ENCODE data around the gene SUCLG1.

- TF ChIP-seq POLR2A (IDR thresholded peaks at IDR 0.05; ENCODE audit: low read depth, low read length), result no peak
- TF ChIP-seq MXI1 (IDR thresholded peaks at IDR 0.05; ENCODE audit: low read depth, low read length), result no peak
- TF ChIP-seq POLR2AphosphoS5 (IDR thresholded peaks at IDR 0.05; ENCODE audit: low read length), result no peak
- no peak for TF ChIP-seq CTCF (IDR thresholded peaks at IDR 0.05 in 2 of 3, conservative IDR thresholded peaks at IDR 0.05 in 1 of 3; ENCODE audit: control insufficient read depth in 2 of 3, extremely low read depth in 1 of 3, insufficient read depth in 1 of 3, low read depth in 3 of 3, low read length in 3 of 3)
- no peak for TF ChIP-seq MYC (IDR thresholded peaks at IDR 0.05; ENCODE audit: insufficient read depth, insufficient read length, insufficient replicate concordance, low read length, severe bottlenecking)
- TF ChIP-seq HDAC2 (IDR thresholded peaks at IDR 0.05), result no peak
- TF ChIP-seq, protein P1, sequence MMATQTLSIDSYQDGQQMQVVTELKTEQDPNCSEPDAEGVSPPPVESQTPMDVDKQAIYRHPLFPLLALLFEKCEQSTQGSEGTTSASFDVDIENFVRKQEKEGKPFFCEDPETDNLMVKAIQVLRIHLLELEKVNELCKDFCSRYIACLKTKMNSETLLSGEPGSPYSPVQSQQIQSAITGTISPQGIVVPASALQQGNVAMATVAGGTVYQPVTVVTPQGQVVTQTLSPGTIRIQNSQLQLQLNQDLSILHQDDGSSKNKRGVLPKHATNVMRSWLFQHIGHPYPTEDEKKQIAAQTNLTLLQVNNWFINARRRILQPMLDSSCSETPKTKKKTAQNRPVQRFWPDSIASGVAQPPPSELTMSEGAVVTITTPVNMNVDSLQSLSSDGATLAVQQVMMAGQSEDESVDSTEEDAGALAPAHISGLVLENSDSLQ (IDR thresholded peaks at IDR 0.05), result no peak
- TF ChIP-seq EED (IDR thresholded peaks at IDR 0.05; ENCODE audit: low read depth), result no peak
- TF ChIP-seq SMARCA5 (IDR thresholded peaks at IDR 0.05), result no peak
- TF ChIP-seq, protein P2, sequence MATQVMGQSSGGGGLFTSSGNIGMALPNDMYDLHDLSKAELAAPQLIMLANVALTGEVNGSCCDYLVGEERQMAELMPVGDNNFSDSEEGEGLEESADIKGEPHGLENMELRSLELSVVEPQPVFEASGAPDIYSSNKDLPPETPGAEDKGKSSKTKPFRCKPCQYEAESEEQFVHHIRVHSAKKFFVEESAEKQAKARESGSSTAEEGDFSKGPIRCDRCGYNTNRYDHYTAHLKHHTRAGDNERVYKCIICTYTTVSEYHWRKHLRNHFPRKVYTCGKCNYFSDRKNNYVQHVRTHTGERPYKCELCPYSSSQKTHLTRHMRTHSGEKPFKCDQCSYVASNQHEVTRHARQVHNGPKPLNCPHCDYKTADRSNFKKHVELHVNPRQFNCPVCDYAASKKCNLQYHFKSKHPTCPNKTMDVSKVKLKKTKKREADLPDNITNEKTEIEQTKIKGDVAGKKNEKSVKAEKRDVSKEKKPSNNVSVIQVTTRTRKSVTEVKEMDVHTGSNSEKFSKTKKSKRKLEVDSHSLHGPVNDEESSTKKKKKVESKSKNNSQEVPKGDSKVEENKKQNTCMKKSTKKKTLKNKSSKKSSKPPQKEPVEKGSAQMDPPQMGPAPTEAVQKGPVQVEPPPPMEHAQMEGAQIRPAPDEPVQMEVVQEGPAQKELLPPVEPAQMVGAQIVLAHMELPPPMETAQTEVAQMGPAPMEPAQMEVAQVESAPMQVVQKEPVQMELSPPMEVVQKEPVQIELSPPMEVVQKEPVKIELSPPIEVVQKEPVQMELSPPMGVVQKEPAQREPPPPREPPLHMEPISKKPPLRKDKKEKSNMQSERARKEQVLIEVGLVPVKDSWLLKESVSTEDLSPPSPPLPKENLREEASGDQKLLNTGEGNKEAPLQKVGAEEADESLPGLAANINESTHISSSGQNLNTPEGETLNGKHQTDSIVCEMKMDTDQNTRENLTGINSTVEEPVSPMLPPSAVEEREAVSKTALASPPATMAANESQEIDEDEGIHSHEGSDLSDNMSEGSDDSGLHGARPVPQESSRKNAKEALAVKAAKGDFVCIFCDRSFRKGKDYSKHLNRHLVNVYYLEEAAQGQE (IDR thresholded peaks at IDR 0.05; ENCODE audit: low read depth, low read length), result no peak
Measured at GRCh38 chr2:84388921-84389490, 70.1 kb downstream of the SUCLG1 start.

Data from GM12878 (cell line).